ENCODE data around the gene IKZF3. TPM values are rescaled to one million over a fixed set of nuclear protein-coding genes. Genes with fewer than 3 reads are reported as not detected.

Gene IKZF3
- total RNA-seq, 1 experiment from 2014 or later, result 0.22 TPM

DNA sequence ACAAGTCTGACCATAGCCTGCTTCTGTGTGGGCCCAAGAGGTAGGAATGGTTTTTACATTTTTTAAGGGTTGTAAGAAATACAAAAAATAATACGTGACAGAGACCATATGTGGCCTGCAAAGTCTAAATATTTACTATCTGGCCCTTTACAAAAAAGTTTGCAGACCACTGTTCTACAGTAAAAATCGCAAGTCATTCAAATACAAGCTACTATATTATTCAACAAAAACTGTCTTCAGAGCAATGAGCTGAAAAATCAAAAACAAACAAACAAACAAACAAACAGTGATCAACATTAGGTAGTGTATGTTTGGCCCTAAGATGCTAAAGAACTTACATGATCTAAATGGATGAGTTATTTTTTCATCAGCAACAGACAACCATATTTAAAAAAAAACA, 32.5 kb downstream of the IKZF3 start:
- no peaks in the 10 kb centered on the region for H3K4me1 ChIP-seq (ENCODE audit: insufficient read depth, low read length)
- no peak overlapping the region for H2AFZ ChIP-seq (ENCODE audit: low read length)
- H4K20me1 ChIP-seq (ENCODE audit: control insufficient read depth, insufficient read depth, insufficient read length), result no peaks in the 10 kb centered on the region
- H3K14ac ChIP-seq (ENCODE audit: insufficient read depth, low read length), result no peak overlapping the region
- Mint-ChIP-seq H3K9me3 (peaks cover 0 to 3% of the 10 kb centered on the region in 2 experiments; a peak in 1 of 5 replicates), H3K4me3 (no peak overlapping the region), H3K27ac (no peak overlapping the region), H3K4me1 (no peaks in the 10 kb centered on the region), H3K36me3 (ENCODE audit: insufficient read depth in 1 of 3, low read depth in 3 of 3) (no peaks in the 10 kb centered on the region), H3K27me3 (ENCODE audit: low read depth) (peaks cover 3% of the 10 kb centered on the region)
- no peaks in the 10 kb centered on the region for H3K79me2 ChIP-seq (ENCODE audit: insufficient read depth, low read length)
- no peak overlapping the region for H3K27ac ChIP-seq (ENCODE audit: insufficient read length, low read depth, low read length)
- H2BK120ac ChIP-seq (ENCODE audit: low read depth, low read length, poor library complexity, severe bottlenecking), result no peak overlapping the region
- no peak overlapping the region for H4K91ac ChIP-seq (ENCODE audit: insufficient read length, low read depth, low read length)
- no peaks in the 10 kb centered on the region for H3K23me2 ChIP-seq (ENCODE audit: insufficient read length, low read depth, low read length, poor library complexity, severe bottlenecking)
- no CpG with 5 or more reads among the region's 2 CpGs for WGBS (ENCODE audit: extremely low coverage, insufficient read length, low lambda C conversion rate)
- no peak overlapping the region for H3K4me2 ChIP-seq (ENCODE audit: insufficient read depth, insufficient read length, low read length)
- no peaks in the 10 kb centered on the region for H3K27me3 ChIP-seq (ENCODE audit: insufficient read depth, low read length)
- DNase-seq, result no peak
- H2BK20ac ChIP-seq (ENCODE audit: low read depth, low read length, poor library complexity, severe bottlenecking), result no peak overlapping the region
- H4K5ac ChIP-seq (ENCODE audit: insufficient read length, low read depth, low read length), result no peak overlapping the region
- no peak overlapping the region for H2AK5ac ChIP-seq (ENCODE audit: insufficient read length, low read length)
- no peak overlapping the region for H3T11ph ChIP-seq (ENCODE audit: low read length)
- no peak overlapping the region for H4K8ac ChIP-seq (replicated peaks; ENCODE audit: insufficient read length, low read depth, low read length)
- no peak overlapping the region for H2BK5ac ChIP-seq (ENCODE audit: insufficient read length, low read length)
- H3K9ac ChIP-seq (ENCODE audit: extremely low read depth, insufficient read length, low read length), result no peak overlapping the region
- TF ChIP-seq, protein P1, sequence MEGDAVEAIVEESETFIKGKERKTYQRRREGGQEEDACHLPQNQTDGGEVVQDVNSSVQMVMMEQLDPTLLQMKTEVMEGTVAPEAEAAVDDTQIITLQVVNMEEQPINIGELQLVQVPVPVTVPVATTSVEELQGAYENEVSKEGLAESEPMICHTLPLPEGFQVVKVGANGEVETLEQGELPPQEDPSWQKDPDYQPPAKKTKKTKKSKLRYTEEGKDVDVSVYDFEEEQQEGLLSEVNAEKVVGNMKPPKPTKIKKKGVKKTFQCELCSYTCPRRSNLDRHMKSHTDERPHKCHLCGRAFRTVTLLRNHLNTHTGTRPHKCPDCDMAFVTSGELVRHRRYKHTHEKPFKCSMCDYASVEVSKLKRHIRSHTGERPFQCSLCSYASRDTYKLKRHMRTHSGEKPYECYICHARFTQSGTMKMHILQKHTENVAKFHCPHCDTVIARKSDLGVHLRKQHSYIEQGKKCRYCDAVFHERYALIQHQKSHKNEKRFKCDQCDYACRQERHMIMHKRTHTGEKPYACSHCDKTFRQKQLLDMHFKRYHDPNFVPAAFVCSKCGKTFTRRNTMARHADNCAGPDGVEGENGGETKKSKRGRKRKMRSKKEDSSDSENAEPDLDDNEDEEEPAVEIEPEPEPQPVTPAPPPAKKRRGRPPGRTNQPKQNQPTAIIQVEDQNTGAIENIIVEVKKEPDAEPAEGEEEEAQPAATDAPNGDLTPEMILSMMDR (conservative IDR thresholded peaks at IDR 0.05), result no peak
- H2BK12ac ChIP-seq (ENCODE audit: insufficient read length, low read depth, low read length), result no peak overlapping the region
- no peaks in the 10 kb centered on the region for H3K9me3 ChIP-seq (ENCODE audit: control insufficient read depth, low read depth, low read length)
- no peak overlapping the region for H3K56ac ChIP-seq (ENCODE audit: insufficient read length, low read depth, low read length)
- no peak overlapping the region for H3K4ac ChIP-seq (ENCODE audit: low read depth, low read length)
- H3K79me1 ChIP-seq (ENCODE audit: insufficient read depth, low read depth, low read length, poor library complexity, severe bottlenecking), result no peaks in the 10 kb centered on the region
- no peak overlapping the region for H3K23ac ChIP-seq (ENCODE audit: insufficient read length, low read depth, low read length)
- no peak overlapping the region for H3K18ac ChIP-seq (ENCODE audit: insufficient read length, low read depth, low read length)
- H2BK15ac ChIP-seq (ENCODE audit: low read depth, low read length), result no peak overlapping the region

Data from H9 (cell line).